B cell (primary cell): ENCODE data around the gene ABCC5.

ENCODE experiments used
- EZH2 ChIP-seq: IDR thresholded peaks from 2 replicates; pipeline ENCODE4 v1.6.1; 2012; ENCODE audit warnings: borderline replicate concordance, low read depth, mild to moderate bottlenecking, moderate library complexity, low read length; ENCODE audit not compliant: insufficient read depth, poor library complexity, severe bottlenecking
- TF ChIP-seq, protein P1 (sequence below): fragments of 200-600 bp; IDR thresholded peaks from one replicate; pipeline ENCODE4 v1.8.0; 2022; ENCODE audit warnings: antibody characterized with exemption, mild to moderate bottlenecking

DNA sequence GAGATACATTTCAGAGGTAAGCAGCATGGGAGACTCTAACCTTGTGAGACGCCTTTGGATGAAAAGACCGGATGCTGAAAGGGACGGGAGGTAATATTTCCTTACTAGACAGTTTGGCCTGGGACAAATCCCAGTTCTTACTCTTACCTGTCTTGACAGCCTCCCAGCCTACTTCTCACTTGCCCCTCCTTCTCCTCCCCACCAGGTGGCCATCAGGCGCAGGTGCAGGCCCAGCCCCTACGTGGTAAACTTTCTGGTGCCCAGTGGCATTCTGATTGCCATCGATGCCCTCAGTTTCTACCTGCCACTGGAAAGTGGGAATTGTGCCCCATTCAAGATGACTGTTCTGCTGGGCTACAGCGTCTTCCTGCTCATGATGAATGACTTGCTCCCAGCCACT, 20.1 kb upstream of the ABCC5 start:
- TF ChIP-seq, protein P1, sequence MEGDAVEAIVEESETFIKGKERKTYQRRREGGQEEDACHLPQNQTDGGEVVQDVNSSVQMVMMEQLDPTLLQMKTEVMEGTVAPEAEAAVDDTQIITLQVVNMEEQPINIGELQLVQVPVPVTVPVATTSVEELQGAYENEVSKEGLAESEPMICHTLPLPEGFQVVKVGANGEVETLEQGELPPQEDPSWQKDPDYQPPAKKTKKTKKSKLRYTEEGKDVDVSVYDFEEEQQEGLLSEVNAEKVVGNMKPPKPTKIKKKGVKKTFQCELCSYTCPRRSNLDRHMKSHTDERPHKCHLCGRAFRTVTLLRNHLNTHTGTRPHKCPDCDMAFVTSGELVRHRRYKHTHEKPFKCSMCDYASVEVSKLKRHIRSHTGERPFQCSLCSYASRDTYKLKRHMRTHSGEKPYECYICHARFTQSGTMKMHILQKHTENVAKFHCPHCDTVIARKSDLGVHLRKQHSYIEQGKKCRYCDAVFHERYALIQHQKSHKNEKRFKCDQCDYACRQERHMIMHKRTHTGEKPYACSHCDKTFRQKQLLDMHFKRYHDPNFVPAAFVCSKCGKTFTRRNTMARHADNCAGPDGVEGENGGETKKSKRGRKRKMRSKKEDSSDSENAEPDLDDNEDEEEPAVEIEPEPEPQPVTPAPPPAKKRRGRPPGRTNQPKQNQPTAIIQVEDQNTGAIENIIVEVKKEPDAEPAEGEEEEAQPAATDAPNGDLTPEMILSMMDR: no peak
- TF ChIP-seq EZH2: no peak
